HL-60 (cell line): ENCODE data around the gene FRG2B.

ENCODE experiments used
- DNase-seq, 2 experiments: peaks; one replicate each; pipeline ENCODE4 v3.0.0-alpha.2; 2010 to 2020; ENCODE audit warnings: low read depth in 1 of 2, low spot score in 1 of 2
- H3K27ac ChIP-seq: fragments of 250-450 bp; sonication (Bioruptor Pico); replicated peaks from 2 replicates; pipeline ENCODE4 v1.5.1; 2020; ENCODE audit warnings: mild to moderate bottlenecking, moderate library complexity
- H3K27me3 ChIP-seq: fragments of 250-450 bp; sonication (Bioruptor Pico); 2 replicates; pipeline ENCODE4 v1.5.1; 2021; ENCODE audit warnings: mild to moderate bottlenecking, moderate library complexity; ENCODE audit not compliant: insufficient read depth, poor library complexity, severe bottlenecking
- H3K4me3 ChIP-seq: replicated peaks from 2 replicates; pipeline ENCODE4 v1.5.1; 2011; ENCODE audit warnings: mild to moderate bottlenecking, control low read depth, low read length; ENCODE audit not compliant: insufficient read depth
- GABPA ChIP-seq: IDR thresholded peaks from 2 replicates; pipeline ENCODE4 v1.6.1; 2012; ENCODE audit warnings: low read depth
- POLR2AphosphoS5 ChIP-seq: IDR thresholded peaks from 2 replicates; pipeline ENCODE4 v1.6.1; 2012; ENCODE audit warnings: low read depth
- REST ChIP-seq: IDR thresholded peaks from 2 replicates; pipeline ENCODE4 v1.6.1; 2012; ENCODE audit warnings: low read depth; ENCODE audit not compliant: insufficient replicate concordance
- SPI1 ChIP-seq: IDR thresholded peaks from 2 replicates; pipeline ENCODE4 v1.6.1; 2012; ENCODE audit warnings: low read depth, mild to moderate bottlenecking, borderline replicate concordance
- TF ChIP-seq, protein P1 (sequence below): IDR thresholded peaks from one replicate; pipeline ENCODE4 v1.5.1; 2011; ENCODE audit warnings: low read length, control low read depth, inconsistent platforms; ENCODE audit not compliant: insufficient read depth

Gene FRG2B

DNA sequence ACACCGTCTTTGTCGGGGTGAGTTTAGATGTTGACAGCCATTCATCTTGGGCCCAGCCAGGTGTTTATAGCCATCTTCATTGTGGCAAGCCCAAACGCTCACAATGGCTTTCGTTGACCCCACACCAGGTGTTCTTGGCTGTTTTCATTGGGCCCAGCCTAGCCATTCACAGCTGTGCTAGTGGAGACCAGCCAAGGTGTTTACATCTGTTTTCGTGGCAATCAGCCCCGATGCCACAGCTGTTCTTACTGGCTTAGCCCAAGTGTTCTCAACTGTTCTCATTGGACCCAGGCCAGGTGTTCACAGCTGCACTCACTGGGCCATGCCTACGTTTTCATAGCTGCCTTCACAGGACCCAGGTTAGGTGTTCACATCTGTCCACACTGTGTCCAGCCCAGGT lies 7.7 kb downstream of the FRG2B start:
- H3K4me3 ChIP-seq, result no peak overlapping the region
- H3K27ac ChIP-seq, result no peak overlapping the region
- TF ChIP-seq REST (no peak), SPI1 (no peak)
- DNase-seq, result no peak
- no peaks in the 10 kb centered on the region for H3K27me3 ChIP-seq

DNA sequence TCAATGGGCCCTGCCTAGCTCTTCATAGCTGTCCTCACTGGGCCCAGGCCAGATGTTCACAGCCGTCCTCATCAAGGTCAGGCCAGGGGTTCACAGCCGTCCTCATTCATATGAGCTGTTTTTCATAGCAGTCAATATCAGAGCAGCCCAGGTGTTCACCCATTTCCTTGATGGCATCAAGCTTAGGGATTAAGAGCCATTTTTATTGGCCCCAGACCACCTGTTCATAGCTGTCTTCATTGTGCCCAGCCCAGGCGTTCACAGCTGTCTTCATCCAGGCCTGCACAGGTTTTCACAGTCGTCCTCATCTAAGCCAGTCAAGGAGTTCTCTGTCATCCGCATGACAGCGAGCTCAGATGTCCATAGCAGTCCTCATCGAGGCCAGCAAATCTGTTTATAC lies 9.4 kb downstream of the FRG2B start:
- Histone ChIP-seq H3K27me3 (no peaks in the 10 kb centered on the region), H3K4me3 (no peak overlapping the region), H3K27ac (no peak overlapping the region)
- TF ChIP-seq REST (no peak), POLR2AphosphoS5 (no peak), SPI1 (no peak), GABPA (no peak)
- TF ChIP-seq, protein P1, sequence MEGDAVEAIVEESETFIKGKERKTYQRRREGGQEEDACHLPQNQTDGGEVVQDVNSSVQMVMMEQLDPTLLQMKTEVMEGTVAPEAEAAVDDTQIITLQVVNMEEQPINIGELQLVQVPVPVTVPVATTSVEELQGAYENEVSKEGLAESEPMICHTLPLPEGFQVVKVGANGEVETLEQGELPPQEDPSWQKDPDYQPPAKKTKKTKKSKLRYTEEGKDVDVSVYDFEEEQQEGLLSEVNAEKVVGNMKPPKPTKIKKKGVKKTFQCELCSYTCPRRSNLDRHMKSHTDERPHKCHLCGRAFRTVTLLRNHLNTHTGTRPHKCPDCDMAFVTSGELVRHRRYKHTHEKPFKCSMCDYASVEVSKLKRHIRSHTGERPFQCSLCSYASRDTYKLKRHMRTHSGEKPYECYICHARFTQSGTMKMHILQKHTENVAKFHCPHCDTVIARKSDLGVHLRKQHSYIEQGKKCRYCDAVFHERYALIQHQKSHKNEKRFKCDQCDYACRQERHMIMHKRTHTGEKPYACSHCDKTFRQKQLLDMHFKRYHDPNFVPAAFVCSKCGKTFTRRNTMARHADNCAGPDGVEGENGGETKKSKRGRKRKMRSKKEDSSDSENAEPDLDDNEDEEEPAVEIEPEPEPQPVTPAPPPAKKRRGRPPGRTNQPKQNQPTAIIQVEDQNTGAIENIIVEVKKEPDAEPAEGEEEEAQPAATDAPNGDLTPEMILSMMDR, result no peak
- no peak for DNase-seq

DNA sequence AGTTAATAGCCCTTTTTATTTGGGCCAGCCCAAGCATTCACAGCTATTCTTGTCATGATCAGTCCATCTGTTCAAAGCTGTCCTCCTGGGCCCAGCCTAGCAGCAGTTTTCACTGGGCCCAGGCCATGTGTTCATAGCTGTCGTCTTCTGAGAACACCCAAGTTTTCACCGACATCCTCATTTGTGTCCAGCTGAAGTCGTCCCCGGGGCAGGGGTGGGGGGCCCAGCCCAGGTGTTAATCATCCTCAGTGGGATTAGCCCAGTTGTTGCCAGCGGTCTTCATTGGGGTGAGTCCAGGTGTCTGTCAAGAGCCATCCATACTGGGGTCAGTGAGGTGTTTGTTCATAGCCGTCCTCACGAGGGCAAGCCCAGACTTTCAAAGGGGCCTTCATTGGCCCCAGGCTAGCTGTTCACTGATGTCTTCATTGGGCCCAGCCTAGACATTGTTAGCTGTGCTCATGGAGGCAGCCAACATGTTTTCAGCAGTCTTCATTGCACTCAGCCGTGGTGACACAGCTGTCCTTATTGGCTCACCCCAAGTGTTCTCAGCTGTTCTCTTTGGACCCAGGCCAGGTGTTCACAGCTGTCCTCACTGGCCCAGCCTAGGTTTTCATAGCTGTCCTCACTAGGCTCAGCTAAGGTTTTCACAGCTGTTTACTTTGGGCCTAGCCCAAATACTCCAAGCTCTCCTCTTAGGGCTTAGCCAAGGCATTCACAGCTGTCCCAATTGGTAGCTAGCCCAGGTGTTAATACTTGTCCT lies 10.0 kb downstream of the FRG2B start:
- no peak for DNase-seq
- TF ChIP-seq REST (no peak), SPI1 (no peak), POLR2AphosphoS5 (no peak), GABPA (no peak)
- TF ChIP-seq, protein P1, result no peak
- no peak overlapping the region for H3K4me3 ChIP-seq
- no peaks in the 10 kb centered on the region for H3K27me3 ChIP-seq
- no peak overlapping the region for H3K27ac ChIP-seq
